Measurements from ENCODE around the gene OCRL. TPM values are rescaled to one million over a fixed set of nuclear protein-coding genes. Genes with fewer than 3 reads are reported as not detected.
"Not testable (repeated sequence)": the region's sequence is repeated elsewhere in the genome, so short reads cannot be mapped to it uniquely, and the experiment has no call there.

Gene OCRL
- total RNA-seq, 1 donor from 2014 or later, result 36.1 TPM

- H3K27me3 Mint-ChIP-seq (ENCODE audit: low read depth, unreplicated experiment), result no peaks in the 10 kb centered on the region
- DNase-seq (ENCODE audit: low read depth) (no peak), FAIRE-seq (peak; percentile 32)
- no peak overlapping the region for H3K4me3 Mint-ChIP-seq (ENCODE audit: unreplicated experiment)
- no peaks in the 10 kb centered on the region for H3K9me3 Mint-ChIP-seq (ENCODE audit: unreplicated experiment)
- H3K27ac Mint-ChIP-seq (ENCODE audit: unreplicated experiment), result no peak overlapping the region
- H3K36me3 Mint-ChIP-seq (ENCODE audit: low read depth, unreplicated experiment), result no peaks in the 10 kb centered on the region
- no peaks in the 10 kb centered on the region for H3K4me1 Mint-ChIP-seq (ENCODE audit: low read depth, unreplicated experiment)
- no peaks in the 10 kb centered on the region for H3K4me1 ChIP-seq (ENCODE audit: insufficient read depth, low read length)
- no peak overlapping the region for H2AFZ ChIP-seq (ENCODE audit: low read depth, low read length)
- no peak overlapping the region for H3K9ac ChIP-seq (ENCODE audit: low read length)
- no peak overlapping the region for H3K4me2 ChIP-seq (ENCODE audit: low read length)
- H4K20me1 ChIP-seq (ENCODE audit: insufficient read depth, low read length), result no peaks in the 10 kb centered on the region
- peaks cover 4% of the 10 kb centered on the region for H3K36me3 ChIP-seq (ENCODE audit: insufficient read depth, low read length)
- H3K79me2 ChIP-seq (ENCODE audit: insufficient read depth, low read length), result no peaks in the 10 kb centered on the region
- H3K27ac ChIP-seq (ENCODE audit: low read depth, low read length), result no peak overlapping the region
- TF ChIP-seq EZH2 (IDR thresholded peaks at IDR 0.05; ENCODE audit: insufficient read depth, low read length) (no peak), CTCF (IDR thresholded peaks at IDR 0.05; ENCODE audit: insufficient read depth, low read depth, low read length) (no peak)
- no peak overlapping the region for H3K4me3 ChIP-seq (ENCODE audit: insufficient read depth, low read depth, low read length)
- no peaks in the 10 kb centered on the region for H3K27me3 ChIP-seq (ENCODE audit: insufficient read depth, low read length)
- H3K9me3 ChIP-seq (ENCODE audit: insufficient read depth, low read depth, low read length), result no peaks in the 10 kb centered on the region
Observed at GRCh38 chrX:129549124-129549523, 9.1 kb downstream of the OCRL start.

GRCh38 chrX:129553619-129554288, 13.7 kb downstream of the OCRL start:
- Mint-ChIP-seq H3K36me3 (ENCODE audit: low read depth, unreplicated experiment) (peaks cover 7% of the 10 kb centered on the region), H3K27ac (ENCODE audit: unreplicated experiment) (no peak overlapping the region), H3K27me3 (ENCODE audit: low read depth, unreplicated experiment) (no peaks in the 10 kb centered on the region), H3K4me1 (ENCODE audit: low read depth, unreplicated experiment) (peaks cover 10% of the 10 kb centered on the region), H3K9me3 (ENCODE audit: unreplicated experiment) (no peaks in the 10 kb centered on the region), H3K4me3 (ENCODE audit: unreplicated experiment) (no peak overlapping the region)
- no peaks in the 10 kb centered on the region for H3K79me2 ChIP-seq (ENCODE audit: insufficient read depth, low read length)
- no peaks in the 10 kb centered on the region for H3K9me3 ChIP-seq (ENCODE audit: insufficient read depth, low read depth, low read length)
- no peaks in the 10 kb centered on the region for H4K20me1 ChIP-seq (ENCODE audit: insufficient read depth, low read length)
- DNase-seq (ENCODE audit: low read depth), result no peak
- H3K4me1 ChIP-seq (ENCODE audit: insufficient read depth, low read length), result no peaks in the 10 kb centered on the region
- no peak overlapping the region for H3K4me3 ChIP-seq (ENCODE audit: insufficient read depth, low read depth, low read length)
- FAIRE-seq, result no peak
- H3K9ac ChIP-seq (ENCODE audit: low read length), result no peak overlapping the region
- peaks cover 5% of the 10 kb centered on the region for H3K36me3 ChIP-seq (ENCODE audit: insufficient read depth, low read length)
- no peak overlapping the region for H3K4me2 ChIP-seq (ENCODE audit: low read length)
- no peak overlapping the region for H2AFZ ChIP-seq (ENCODE audit: low read depth, low read length)
- H3K27me3 ChIP-seq (ENCODE audit: insufficient read depth, low read length), result no peaks in the 10 kb centered on the region
- TF ChIP-seq EZH2 (IDR thresholded peaks at IDR 0.05; ENCODE audit: insufficient read depth, low read length) (no peak), CTCF (IDR thresholded peaks at IDR 0.05; ENCODE audit: insufficient read depth, low read depth, low read length) (no peak)
- no peak overlapping the region for H3K27ac ChIP-seq (ENCODE audit: low read depth, low read length)

GRCh38 chrX:129554816-129555215, 14.8 kb downstream of the OCRL start:
- not testable (repeated sequence) for H4K20me1 ChIP-seq (ENCODE audit: insufficient read depth, low read length); H3K4me2 ChIP-seq (ENCODE audit: low read length); FAIRE-seq; H3K27me3 ChIP-seq (ENCODE audit: insufficient read depth, low read length); H3K9me3 ChIP-seq (ENCODE audit: insufficient read depth, low read depth, low read length); H2AFZ ChIP-seq (ENCODE audit: low read depth, low read length); H3K27ac ChIP-seq (ENCODE audit: low read depth, low read length); H3K4me3 ChIP-seq (ENCODE audit: insufficient read depth, low read depth, low read length); H3K27me3 Mint-ChIP-seq (ENCODE audit: low read depth, unreplicated experiment); H3K79me2 ChIP-seq (ENCODE audit: insufficient read depth, low read length); H3K4me1 ChIP-seq (ENCODE audit: insufficient read depth, low read length); H3K36me3 ChIP-seq (ENCODE audit: insufficient read depth, low read length); H3K4me1 Mint-ChIP-seq (ENCODE audit: low read depth, unreplicated experiment); H3K9ac ChIP-seq (ENCODE audit: low read length); H3K27ac Mint-ChIP-seq (ENCODE audit: unreplicated experiment); H3K4me3 Mint-ChIP-seq (ENCODE audit: unreplicated experiment); H3K9me3 Mint-ChIP-seq (ENCODE audit: unreplicated experiment); DNase-seq (ENCODE audit: low read depth)
- peaks cover 11% of the 10 kb centered on the region for H3K36me3 Mint-ChIP-seq (ENCODE audit: low read depth, unreplicated experiment)
